RWPE2 (cell line): ENCODE measurements around the gene EPN2.

Source experiments
- ATAC-seq: fragments of 200-7000 bp; cut with Tn5 transposase; 3 replicates; pipeline ENCODE4 v1.9.1; 2021; ENCODE audit warnings: low read depth
- DNase-seq: peaks from one replicate; pipeline ENCODE4 v3.0.0-alpha.2; 2020; ENCODE audit warnings: low spot score
- H3K27ac ChIP-seq: fragments of 450-650 bp; 2 replicates; pipeline ENCODE4 v1.5.1; 2017; ENCODE audit warnings: mild to moderate bottlenecking; ENCODE audit not compliant: poor library complexity, severe bottlenecking
- H3K27me3 ChIP-seq: fragments of 250-450 bp; sonication (Bioruptor Pico); 2 replicates; pipeline ENCODE4 v1.5.1; 2021; ENCODE audit warnings: mild to moderate bottlenecking, moderate library complexity; ENCODE audit not compliant: insufficient read depth, poor library complexity, severe bottlenecking
- H3K36me3 ChIP-seq: fragments of 250-450 bp; sonication (Bioruptor Pico); 2 replicates; pipeline ENCODE4 v1.5.1; 2020; ENCODE audit warnings: low read depth, mild to moderate bottlenecking, moderate library complexity
- H3K4me1 ChIP-seq: fragments of 250-450 bp; sonication (Bioruptor Pico); 2 replicates; pipeline ENCODE4 v1.5.1; 2021; ENCODE audit warnings: mild to moderate bottlenecking, moderate library complexity; ENCODE audit not compliant: insufficient read depth, poor library complexity, severe bottlenecking
- H3K4me3 ChIP-seq: fragments of 250-450 bp; sonication (Bioruptor Pico); 2 replicates; pipeline ENCODE4 v1.5.1; 2021; ENCODE audit warnings: mild to moderate bottlenecking, moderate library complexity; ENCODE audit not compliant: severe bottlenecking
- H3K9me3 ChIP-seq: fragments of 250-450 bp; sonication (Bioruptor Pico); 2 replicates; pipeline ENCODE4 v1.5.1; 2021; ENCODE audit warnings: mild to moderate bottlenecking, moderate library complexity; ENCODE audit not compliant: severe bottlenecking
- TF ChIP-seq, protein P1 (sequence below): fragments of 450-650 bp; IDR thresholded peaks from one replicate; pipeline ENCODE4 v1.5.1; 2017; ENCODE audit warnings: mild to moderate bottlenecking, moderate library complexity; ENCODE audit not compliant: poor library complexity, severe bottlenecking

EPN2 gene

DNA sequence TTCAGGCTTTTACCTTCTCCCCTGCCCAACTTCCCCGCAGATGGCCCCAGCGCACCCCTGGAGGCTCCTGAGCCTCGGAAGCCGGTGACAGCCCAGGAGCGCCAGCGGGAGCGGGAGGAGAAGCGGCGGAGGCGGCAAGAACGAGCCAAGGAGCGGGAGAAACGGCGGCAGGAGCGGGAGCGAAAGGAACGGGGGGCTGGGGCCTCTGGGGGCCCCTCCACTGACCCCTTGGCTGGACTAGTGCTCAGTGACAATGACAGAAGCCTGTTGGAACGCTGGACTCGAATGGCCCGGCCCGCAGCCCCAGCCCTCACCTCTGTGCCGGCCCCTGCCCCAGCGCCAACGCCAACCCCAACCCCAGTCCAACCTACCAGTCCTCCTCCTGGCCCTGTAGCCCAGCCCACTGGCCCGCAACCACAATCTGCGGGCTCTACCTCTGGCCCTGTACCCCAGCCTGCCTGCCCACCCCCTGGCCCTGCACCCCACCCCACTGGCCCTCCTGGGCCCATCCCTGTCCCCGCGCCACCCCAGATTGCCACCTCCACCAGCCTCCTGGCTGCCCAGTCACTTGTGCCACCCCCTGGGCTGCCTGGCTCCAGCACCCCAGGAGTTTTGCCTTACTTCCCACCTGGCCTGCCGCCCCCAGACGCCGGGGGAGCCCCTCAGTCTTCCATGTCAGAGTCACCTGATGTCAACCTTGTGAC, 144.7 kb downstream of the EPN2 start:
- TF ChIP-seq, protein P1, sequence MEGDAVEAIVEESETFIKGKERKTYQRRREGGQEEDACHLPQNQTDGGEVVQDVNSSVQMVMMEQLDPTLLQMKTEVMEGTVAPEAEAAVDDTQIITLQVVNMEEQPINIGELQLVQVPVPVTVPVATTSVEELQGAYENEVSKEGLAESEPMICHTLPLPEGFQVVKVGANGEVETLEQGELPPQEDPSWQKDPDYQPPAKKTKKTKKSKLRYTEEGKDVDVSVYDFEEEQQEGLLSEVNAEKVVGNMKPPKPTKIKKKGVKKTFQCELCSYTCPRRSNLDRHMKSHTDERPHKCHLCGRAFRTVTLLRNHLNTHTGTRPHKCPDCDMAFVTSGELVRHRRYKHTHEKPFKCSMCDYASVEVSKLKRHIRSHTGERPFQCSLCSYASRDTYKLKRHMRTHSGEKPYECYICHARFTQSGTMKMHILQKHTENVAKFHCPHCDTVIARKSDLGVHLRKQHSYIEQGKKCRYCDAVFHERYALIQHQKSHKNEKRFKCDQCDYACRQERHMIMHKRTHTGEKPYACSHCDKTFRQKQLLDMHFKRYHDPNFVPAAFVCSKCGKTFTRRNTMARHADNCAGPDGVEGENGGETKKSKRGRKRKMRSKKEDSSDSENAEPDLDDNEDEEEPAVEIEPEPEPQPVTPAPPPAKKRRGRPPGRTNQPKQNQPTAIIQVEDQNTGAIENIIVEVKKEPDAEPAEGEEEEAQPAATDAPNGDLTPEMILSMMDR: no peak
- H3K4me1 ChIP-seq: no peaks in the 10 kb centered on the region
- no peak overlapping the region for H3K4me3 ChIP-seq
- DNase-seq: no peak
- H3K36me3 ChIP-seq: peaks cover 49% of the 10 kb centered on the region
- H3K9me3 ChIP-seq: no peaks in the 10 kb centered on the region
- H3K27me3 ChIP-seq: no peaks in the 10 kb centered on the region
- H3K27ac ChIP-seq: no peak overlapping the region
- no peak for ATAC-seq

DNA sequence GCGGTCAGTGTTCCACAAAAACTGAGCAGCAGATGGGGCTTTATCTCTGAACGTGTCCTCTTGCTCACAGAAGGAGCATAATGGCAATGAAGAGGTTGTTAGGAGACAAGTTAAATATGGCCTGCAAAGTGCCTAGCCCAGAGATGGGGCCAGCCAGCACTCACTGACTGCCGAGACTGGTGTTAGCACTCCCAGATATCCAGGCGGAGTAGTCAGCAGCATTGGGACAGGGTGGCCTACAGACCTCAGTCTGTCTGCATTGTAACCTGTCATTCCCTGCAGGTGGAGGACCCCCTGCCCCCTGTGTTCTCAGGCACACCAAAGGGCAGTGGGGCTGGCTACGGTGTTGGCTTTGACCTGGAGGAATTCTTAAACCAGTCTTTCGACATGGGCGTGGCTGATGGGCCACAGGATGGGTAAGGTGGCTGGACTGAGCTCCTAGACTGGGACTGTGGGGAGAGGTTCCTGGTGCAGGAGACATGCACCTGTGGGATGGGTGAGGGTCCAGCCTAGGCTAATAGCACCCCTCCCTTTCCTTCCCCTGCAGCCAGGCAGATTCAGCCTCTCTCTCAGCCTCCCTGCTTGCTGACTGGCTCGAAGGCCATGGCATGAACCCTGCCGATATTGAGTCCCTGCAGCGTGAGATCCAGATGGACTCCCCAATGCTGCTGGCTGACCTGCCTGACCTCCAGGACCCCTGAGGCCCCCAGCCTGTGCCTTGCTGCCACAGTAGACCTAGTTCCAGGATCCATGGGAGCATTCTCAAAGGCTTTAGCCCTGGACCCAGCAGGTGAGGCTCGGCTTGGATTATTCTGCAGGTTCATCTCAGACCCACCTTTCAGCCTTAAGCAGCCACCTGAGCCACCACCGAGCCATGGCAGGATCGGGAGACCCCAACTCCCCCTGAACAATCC, 145.6 kb downstream of the EPN2 start:
- TF ChIP-seq, protein P1: no peak
- peaks cover 4% of the 10 kb centered on the region for H3K4me1 ChIP-seq
- H3K36me3 ChIP-seq: peaks cover 49% of the 10 kb centered on the region
- no peak overlapping the region for H3K4me3 ChIP-seq
- DNase-seq (no peak), ATAC-seq (no peak)
- no peaks in the 10 kb centered on the region for H3K9me3 ChIP-seq
- H3K27ac ChIP-seq: no peak overlapping the region
- H3K27me3 ChIP-seq: no peaks in the 10 kb centered on the region

DNA sequence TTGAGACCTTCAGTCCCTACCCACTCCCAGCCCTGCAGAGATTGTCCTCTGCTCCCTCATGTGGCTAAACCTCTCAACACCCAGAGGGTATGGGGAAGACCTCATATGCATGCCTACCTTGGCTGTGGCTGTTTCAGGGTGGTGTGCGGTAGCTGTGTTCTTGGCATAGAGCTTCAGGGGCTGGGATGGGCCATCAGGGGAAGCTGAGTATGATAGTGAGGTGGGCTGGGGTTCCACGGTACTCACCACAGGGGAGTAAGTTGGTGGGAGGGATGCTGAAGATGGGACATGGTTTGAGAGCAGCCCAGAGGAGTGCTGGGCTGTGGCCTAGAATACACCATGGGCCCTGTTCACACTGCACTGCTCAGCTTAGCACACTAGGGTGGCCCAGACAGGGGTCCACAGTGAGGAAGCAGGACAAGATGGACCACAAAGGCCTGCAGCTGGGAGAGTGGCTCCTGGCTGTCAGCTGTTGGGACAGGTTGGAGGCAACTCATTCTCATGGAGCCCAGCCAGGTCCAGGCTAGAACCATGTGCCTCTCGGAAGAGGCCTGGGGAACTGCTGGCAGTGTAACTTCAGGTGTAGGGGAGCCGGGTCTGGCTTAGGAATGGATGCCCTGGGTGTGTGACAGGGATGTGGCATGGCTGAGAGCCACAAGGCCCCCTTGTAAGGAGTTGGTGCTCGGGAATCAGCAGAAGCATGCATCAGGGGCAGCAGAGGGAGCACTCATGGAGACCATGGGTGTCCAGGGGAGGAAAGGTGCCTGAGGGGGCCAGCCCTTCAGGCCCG, 146.7 kb downstream of the EPN2 start:
- H3K27ac ChIP-seq: peak overlapping the region; percentile 11
- no peaks in the 10 kb centered on the region for H3K27me3 ChIP-seq
- no peaks in the 10 kb centered on the region for H3K9me3 ChIP-seq
- no peak for ATAC-seq
- TF ChIP-seq, protein P1: no peak
- no peak overlapping the region for H3K4me3 ChIP-seq
- peaks cover 9% of the 10 kb centered on the region for H3K4me1 ChIP-seq
- DNase-seq: no peak
- peaks cover 49% of the 10 kb centered on the region for H3K36me3 ChIP-seq

DNA sequence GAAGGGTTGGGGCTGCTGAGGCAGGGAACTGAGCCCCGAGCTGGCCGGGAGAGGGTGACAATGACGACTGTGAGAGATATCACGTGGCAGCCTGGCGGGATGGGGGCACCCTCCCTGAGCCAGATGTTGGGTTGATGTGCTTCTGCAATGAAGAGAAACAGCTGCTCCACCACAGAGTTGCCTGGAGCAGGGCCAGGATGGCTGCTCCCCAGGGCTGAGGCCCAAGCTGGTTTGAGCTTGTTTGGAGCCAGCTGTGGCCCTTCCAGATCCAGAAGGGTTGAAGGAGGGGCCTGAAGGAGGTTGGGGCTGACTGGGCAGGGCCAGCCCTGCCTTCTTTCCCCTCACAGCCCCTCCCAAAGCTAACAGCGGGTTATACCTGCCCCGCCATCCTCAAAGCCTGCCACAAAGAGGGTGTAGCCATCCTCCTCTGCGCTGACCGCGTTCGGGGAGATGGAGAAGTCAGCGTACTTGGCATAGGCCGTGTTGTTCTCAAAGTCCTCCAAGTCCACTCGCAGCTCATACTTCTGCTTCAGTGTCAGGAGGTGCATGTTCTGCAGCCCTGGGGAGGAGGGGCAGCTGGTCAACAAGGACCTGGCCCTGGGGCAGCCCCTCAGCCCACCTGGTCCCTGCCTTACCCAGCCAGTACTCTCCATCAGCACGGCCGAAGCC, 147.7 kb downstream of the EPN2 start:
- H3K9me3 ChIP-seq: no peaks in the 10 kb centered on the region
- peak overlapping the region; percentile 11 for H3K27ac ChIP-seq
- H3K36me3 ChIP-seq: peaks cover 40% of the 10 kb centered on the region
- no peaks in the 10 kb centered on the region for H3K27me3 ChIP-seq
- H3K4me1 ChIP-seq: peaks cover 9% of the 10 kb centered on the region
- ATAC-seq: peak; percentile 31; the same call in 2 of the 3 replicates
- H3K4me3 ChIP-seq: no peak overlapping the region
- DNase-seq: no peak
- TF ChIP-seq, protein P1: no peak
